ENCODE data around the gene ASB10. TPM values are rescaled to one million over a fixed set of nuclear protein-coding genes. Genes with fewer than 3 reads are reported as not detected.
A peak's percentile ranks its signal among the peaks of the same experiment; 100 is the strongest.

Gene ASB10
- total and polyA plus RNA-seq, 4 donors = 0.12 TPM; not detected in 3

- Histone ChIP-seq H3K4me1 (ENCODE audit: control insufficient read depth, insufficient read depth, low read length) (no peaks in the 10 kb centered on the region), H3K4me3 (ENCODE audit: low read depth, low read length) (no peak overlapping the region), H3K36me3 (ENCODE audit: control insufficient read depth, insufficient read depth, low read length) (peaks cover 34% of the 10 kb centered on the region), H3K27ac (ENCODE audit: low read depth, low read length) (no peak overlapping the region), H3K27me3 (ENCODE audit: control insufficient read depth, insufficient read depth, low read length) (no peaks in the 10 kb centered on the region), H3K9me3 (ENCODE audit: control insufficient read depth, insufficient read depth, low read length) (no peaks in the 10 kb centered on the region)
- no peak for DNase-seq (ENCODE audit: low read depth in 4 of 6, low spot score in 6 of 6)
- WGBS (ENCODE audit: insufficient coverage) = 94% methylated on average over 1 of the region's 3 CpGs
Observed at GRCh38 chr7:151211155-151211772, 24.2 kb upstream of the ASB10 start.

DNA sequence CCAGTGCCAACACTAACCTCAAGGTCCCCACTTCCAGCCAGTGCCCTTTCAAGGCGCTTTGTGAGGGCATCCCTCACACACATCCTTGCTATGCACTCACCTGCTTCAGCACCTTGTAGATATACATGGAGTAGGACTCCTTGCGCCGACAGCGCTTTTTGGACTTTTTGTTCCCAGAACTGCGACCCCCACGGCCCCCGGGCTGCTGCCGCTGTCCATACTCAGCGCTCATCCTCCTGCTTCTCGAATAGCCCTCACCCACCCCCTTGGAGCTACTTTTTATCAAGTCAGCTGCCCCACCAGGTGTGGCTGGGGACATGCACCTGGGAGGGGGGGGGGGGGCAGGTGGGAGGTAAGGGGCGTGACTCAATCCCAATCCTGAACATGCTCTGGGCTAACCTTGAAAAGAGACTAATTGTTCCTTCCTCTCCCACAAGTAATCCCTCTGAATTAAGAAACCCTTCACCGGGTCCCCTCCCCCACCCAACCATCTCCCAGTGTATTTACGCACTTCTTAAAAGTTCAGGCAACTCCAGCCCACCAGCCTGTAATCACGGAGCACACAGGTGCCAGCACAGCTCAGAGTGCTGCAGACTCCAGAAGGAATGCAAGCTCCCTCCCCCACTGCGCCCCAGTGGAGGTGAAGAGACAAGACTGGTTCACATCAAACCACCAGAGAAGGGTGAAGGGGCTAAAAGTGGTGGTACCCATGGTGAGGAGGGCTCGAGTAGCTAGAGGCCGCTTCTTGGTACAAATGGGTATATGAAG lies 23.2 kb upstream of the ASB10 start, which contains the start of gene H2BK1:
Gene H2BK1 (minus strand): TSS at position 402 of the 768 bp plus-strand sequence. CDS start 170 bp downstream, at position 232.
- 90% methylated on average over 8 of the region's 17 CpGs for WGBS (ENCODE audit: insufficient coverage)
- no peaks in the 10 kb centered on the region for H3K4me1 ChIP-seq (ENCODE audit: control insufficient read depth, insufficient read depth, low read length)
- H3K9me3 ChIP-seq (ENCODE audit: control insufficient read depth, insufficient read depth, low read length) = no peaks in the 10 kb centered on the region
- H3K27me3 ChIP-seq (ENCODE audit: control insufficient read depth, insufficient read depth, low read length) = no peaks in the 10 kb centered on the region
- no peak within 1 kb of the TSS for H3K4me3 ChIP-seq (ENCODE audit: low read depth, low read length)
- H3K36me3 ChIP-seq (ENCODE audit: control insufficient read depth, insufficient read depth, low read length) = peaks cover 28% of the 10 kb centered on the region
- no peak for DNase-seq (ENCODE audit: low read depth in 4 of 6, low spot score in 6 of 6)
- no peak within 1 kb of the TSS for H3K27ac ChIP-seq (ENCODE audit: low read depth, low read length)

- Histone ChIP-seq H3K4me1 (ENCODE audit: control insufficient read depth, insufficient read depth, low read length) (no peaks in the 10 kb centered on the region), H3K4me3 (ENCODE audit: low read depth, low read length) (no peak overlapping the region), H3K9me3 (ENCODE audit: control insufficient read depth, insufficient read depth, low read length) (no peaks in the 10 kb centered on the region), H3K27ac (ENCODE audit: low read depth, low read length) (no peak overlapping the region), H3K36me3 (ENCODE audit: control insufficient read depth, insufficient read depth, low read length) (peaks cover 22% of the 10 kb centered on the region), H3K27me3 (ENCODE audit: control insufficient read depth, insufficient read depth, low read length) (peaks cover 4% of the 10 kb centered on the region)
- WGBS (ENCODE audit: insufficient coverage) = 89% methylated on average over 6 of the region's 6 CpGs
- no peak for DNase-seq (ENCODE audit: low read depth in 4 of 6, low spot score in 6 of 6)
Observed at GRCh38 chr7:151209588-151209987, 22.5 kb upstream of the ASB10 start.

DNA sequence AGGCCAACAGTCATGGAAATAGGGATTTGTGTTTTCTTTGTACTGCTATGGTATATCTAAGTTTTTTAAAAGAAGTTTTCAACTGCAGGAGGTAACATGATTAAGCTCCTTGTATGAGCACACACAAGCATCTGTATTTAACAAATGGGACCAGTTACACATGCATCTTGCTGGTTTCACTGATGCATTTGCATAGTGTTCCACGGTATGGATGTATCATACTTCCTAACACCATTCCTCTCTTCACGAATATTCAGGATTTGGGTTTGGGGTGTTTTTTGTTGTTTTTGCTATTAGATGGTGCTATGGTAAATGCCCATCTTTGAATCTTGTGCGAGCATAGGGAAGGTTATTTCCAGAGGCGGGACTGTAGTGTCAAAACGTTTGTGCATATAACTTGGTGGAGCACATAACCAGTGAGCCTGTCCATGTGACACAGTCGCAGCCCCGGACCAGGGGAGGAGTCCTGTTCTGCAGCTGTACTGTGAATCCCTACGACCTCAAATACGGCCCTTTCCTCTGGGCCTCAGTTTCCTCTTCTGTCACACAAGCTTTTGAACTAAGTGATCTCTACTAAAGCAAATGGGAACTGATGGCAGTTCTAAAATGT lies 21.3 kb upstream of the ASB10 start:
- Histone ChIP-seq H3K36me3 (ENCODE audit: control insufficient read depth, insufficient read depth, low read length) (peaks cover 10% of the 10 kb centered on the region), H3K4me1 (ENCODE audit: control insufficient read depth, insufficient read depth, low read length) (no peaks in the 10 kb centered on the region), H3K27me3 (ENCODE audit: control insufficient read depth, insufficient read depth, low read length) (peaks cover 10% of the 10 kb centered on the region), H3K4me3 (ENCODE audit: low read depth, low read length) (no peak overlapping the region), H3K27ac (ENCODE audit: low read depth, low read length) (no peak overlapping the region), H3K9me3 (ENCODE audit: control insufficient read depth, insufficient read depth, low read length) (no peaks in the 10 kb centered on the region)
- 85% methylated on average over 5 of the region's 9 CpGs for WGBS (ENCODE audit: insufficient coverage)
- DNase-seq (ENCODE audit: low read depth in 4 of 6, low spot score in 6 of 6) = no peak

GRCh38 chr7:151207804-151208203 lies 20.8 kb upstream of the ASB10 start:
- Histone ChIP-seq H3K27me3 (ENCODE audit: control insufficient read depth, insufficient read depth, low read length) (peaks cover 10% of the 10 kb centered on the region), H3K4me3 (ENCODE audit: low read depth, low read length) (no peak overlapping the region), H3K4me1 (ENCODE audit: control insufficient read depth, insufficient read depth, low read length) (no peaks in the 10 kb centered on the region), H3K27ac (ENCODE audit: low read depth, low read length) (no peak overlapping the region), H3K36me3 (ENCODE audit: control insufficient read depth, insufficient read depth, low read length) (peaks cover 5% of the 10 kb centered on the region), H3K9me3 (ENCODE audit: control insufficient read depth, insufficient read depth, low read length) (no peaks in the 10 kb centered on the region)
- no peak for DNase-seq (ENCODE audit: low read depth in 4 of 6, low spot score in 6 of 6)
- WGBS (ENCODE audit: insufficient coverage) = 66% methylated on average over 12 of the region's 12 CpGs

- no peak overlapping the region for H3K27ac ChIP-seq (ENCODE audit: low read depth, low read length)
- no peaks in the 10 kb centered on the region for H3K4me1 ChIP-seq (ENCODE audit: control insufficient read depth, insufficient read depth, low read length)
- H3K4me3 ChIP-seq (ENCODE audit: low read depth, low read length) = no peak overlapping the region
- H3K27me3 ChIP-seq (ENCODE audit: control insufficient read depth, insufficient read depth, low read length) = peaks cover 10% of the 10 kb centered on the region
- H3K36me3 ChIP-seq (ENCODE audit: control insufficient read depth, insufficient read depth, low read length) = no peaks in the 10 kb centered on the region
- 82% methylated on average over 8 of the region's 9 CpGs for WGBS (ENCODE audit: insufficient coverage)
- H3K9me3 ChIP-seq (ENCODE audit: control insufficient read depth, insufficient read depth, low read length) = no peaks in the 10 kb centered on the region
- DNase-seq (ENCODE audit: low read depth in 4 of 6, low spot score in 6 of 6) = no peak
Observed at GRCh38 chr7:151207315-151207714, 20.3 kb upstream of the ASB10 start.

DNA sequence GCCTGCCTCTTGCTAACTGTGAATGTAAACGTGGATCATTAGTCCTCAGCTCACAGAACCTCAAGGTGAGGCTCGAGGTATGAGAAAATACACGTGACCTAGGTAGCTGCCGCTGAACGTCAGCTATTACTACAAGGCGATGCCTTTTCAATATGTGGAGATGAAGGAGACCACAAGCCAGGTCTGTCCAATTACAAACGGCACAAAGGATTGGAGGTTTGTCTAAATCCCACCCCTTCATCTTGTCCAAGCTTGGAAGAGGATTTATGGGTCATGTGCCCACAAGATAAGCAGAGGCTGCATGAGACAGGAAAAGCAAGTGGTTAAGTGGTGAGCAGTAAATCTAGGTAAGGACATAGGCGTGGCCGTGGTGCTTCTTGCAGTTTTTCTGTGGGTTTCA lies 19.9 kb upstream of the ASB10 start:
- no peaks in the 10 kb centered on the region for H3K4me1 ChIP-seq (ENCODE audit: control insufficient read depth, insufficient read depth, low read length)
- no peak overlapping the region for H3K27ac ChIP-seq (ENCODE audit: low read depth, low read length)
- DNase-seq (ENCODE audit: low read depth in 4 of 6, low spot score in 6 of 6) = peak in 1 of 6 donors; percentile 12
- WGBS (ENCODE audit: insufficient coverage) = 82% methylated on average over 8 of the region's 9 CpGs
- H3K4me3 ChIP-seq (ENCODE audit: low read depth, low read length) = no peak overlapping the region
- no peaks in the 10 kb centered on the region for H3K36me3 ChIP-seq (ENCODE audit: control insufficient read depth, insufficient read depth, low read length)
- peaks cover 10% of the 10 kb centered on the region for H3K27me3 ChIP-seq (ENCODE audit: control insufficient read depth, insufficient read depth, low read length)
- H3K9me3 ChIP-seq (ENCODE audit: control insufficient read depth, insufficient read depth, low read length) = no peaks in the 10 kb centered on the region

- no CpG with 5 or more reads among the region's 6 CpGs for WGBS (ENCODE audit: insufficient coverage)
- peaks cover 10% of the 10 kb centered on the region for H3K27me3 ChIP-seq (ENCODE audit: control insufficient read depth, insufficient read depth, low read length)
- no peak overlapping the region for H3K4me3 ChIP-seq (ENCODE audit: low read depth, low read length)
- H3K4me1 ChIP-seq (ENCODE audit: control insufficient read depth, insufficient read depth, low read length) = no peaks in the 10 kb centered on the region
- H3K9me3 ChIP-seq (ENCODE audit: control insufficient read depth, insufficient read depth, low read length) = no peaks in the 10 kb centered on the region
- no peak for DNase-seq (ENCODE audit: low read depth in 4 of 6, low spot score in 6 of 6)
- H3K27ac ChIP-seq (ENCODE audit: low read depth, low read length) = no peak overlapping the region
- H3K36me3 ChIP-seq (ENCODE audit: control insufficient read depth, insufficient read depth, low read length) = no peaks in the 10 kb centered on the region
Observed at GRCh38 chr7:151205730-151206129, 18.7 kb upstream of the ASB10 start.

GRCh38 chr7:151204383-151205032 lies 17.5 kb upstream of the ASB10 start:
- 70% methylated on average over 48 of the region's 48 CpGs for WGBS (ENCODE audit: insufficient coverage)
- Histone ChIP-seq H3K27ac (ENCODE audit: low read depth, low read length) (no peak overlapping the region), H3K27me3 (ENCODE audit: control insufficient read depth, insufficient read depth, low read length) (peaks cover 10% of the 10 kb centered on the region), H3K4me1 (ENCODE audit: control insufficient read depth, insufficient read depth, low read length) (peaks cover 10% of the 10 kb centered on the region), H3K36me3 (ENCODE audit: control insufficient read depth, insufficient read depth, low read length) (no peaks in the 10 kb centered on the region), H3K9me3 (ENCODE audit: control insufficient read depth, insufficient read depth, low read length) (no peaks in the 10 kb centered on the region), H3K4me3 (ENCODE audit: low read depth, low read length) (no peak overlapping the region)
- DNase-seq (ENCODE audit: low read depth in 4 of 6, low spot score in 6 of 6) = no peak

Measured in spinal cord (tissue), 10 donors.